CD14-positive monocyte (primary cell): ENCODE results near the gene TNPO3. TPM values are rescaled to one million over a fixed set of nuclear protein-coding genes. Genes with fewer than 3 reads are reported as not detected.

ENCODE experiments used
- DNase-seq, 3 donors: peaks; one replicate each; pipeline ENCODE4 v3.0.0-alpha.2; 2011 to 2022
- H2AFZ ChIP-seq: 2 replicates; pipeline ENCODE4 v1.6.0; 2012; ENCODE audit warnings: mild to moderate bottlenecking, low read depth, low read length, inconsistent platforms; ENCODE audit not compliant: insufficient read depth, poor library complexity, severe bottlenecking
- H3K27ac ChIP-seq, 2 donors: 1 replicate in 1 of 2; 2 replicates in 1 of 2; pipeline ENCODE4 v1.5.1; 2012 to 2013; ENCODE audit warnings: low read length in 2 of 2, control low read depth in 1 of 2, inconsistent platforms in 1 of 2, low read depth in 1 of 2, mild to moderate bottlenecking in 1 of 2
- H3K27me3 ChIP-seq, 2 donors: one replicate each; pipeline versions ENCODE4 v1.6.0 to v1.6.1; 2011 to 2013; ENCODE audit warnings: low read length in 2 of 2; ENCODE audit not compliant: control insufficient read depth in 2 of 2, insufficient read depth in 2 of 2
- H3K36me3 ChIP-seq, 2 donors: replicated peaks in 1 of 2; 1 replicate in 1 of 2; 2 replicates in 1 of 2; pipeline versions ENCODE4 v1.5.1 to v1.6.1; 2012 to 2013; ENCODE audit warnings: low read length in 2 of 2, control low read depth in 1 of 2, inconsistent platforms in 1 of 2, mild to moderate bottlenecking in 1 of 2; ENCODE audit not compliant: insufficient read depth in 2 of 2, control insufficient read depth in 1 of 2
- H3K4me1 ChIP-seq, 2 donors: 1 replicate in 1 of 2; 2 replicates in 1 of 2; pipeline versions ENCODE4 v1.5.1 to v1.6.1; 2012 to 2013; ENCODE audit warnings: low read length in 2 of 2, control low read depth in 1 of 2, inconsistent platforms in 1 of 2, mild to moderate bottlenecking in 1 of 2, moderate library complexity in 1 of 2; ENCODE audit not compliant: insufficient read depth in 2 of 2, control insufficient read depth in 1 of 2
- H3K4me2 ChIP-seq: replicated peaks from 2 replicates; pipeline ENCODE3; 2012; ENCODE audit warnings: low read length, moderate library complexity, mild to moderate bottlenecking; ENCODE audit not compliant: poor library complexity, severe bottlenecking; ENCODE audit errors: extremely low read depth
- H3K4me3 ChIP-seq, 3 experiments: fragments of 200-600 bp in 1 of 3; sonication (generic) in 1 of 3; replicated peaks in 1 of 3; 1 replicate in 2 of 3; 2 replicates in 1 of 3; pipeline ENCODE4 v1.5.1; 2011 to 2013; ENCODE audit warnings: low read length in 3 of 3, mild to moderate bottlenecking in 3 of 3, control low read depth in 2 of 3, low read depth in 2 of 3, inconsistent platforms in 1 of 3, moderate library complexity in 1 of 3
- H3K79me2 ChIP-seq: 2 replicates; pipeline ENCODE4 v1.6.0; 2012; ENCODE audit warnings: mild to moderate bottlenecking, control low read depth, inconsistent platforms, low read length, moderate library complexity; ENCODE audit not compliant: insufficient read depth
- H3K9ac ChIP-seq: 2 replicates; pipeline ENCODE4 v1.6.0; 2017; ENCODE audit warnings: low read length, mild to moderate bottlenecking; ENCODE audit not compliant: insufficient read depth, poor library complexity, severe bottlenecking
- H3K9me3 ChIP-seq, 2 donors: replicated peaks in 1 of 2; 1 replicate in 1 of 2; 2 replicates in 1 of 2; pipeline versions ENCODE4 v1.5.1 to v1.6.1; 2012 to 2013; ENCODE audit warnings: low read length in 2 of 2, control low read depth in 1 of 2; ENCODE audit not compliant: control insufficient read depth in 1 of 2, insufficient read depth in 1 of 2
- H4K20me1 ChIP-seq: 2 replicates; pipeline ENCODE4 v1.6.0; 2012; ENCODE audit warnings: mild to moderate bottlenecking, low read length, control low read depth, moderate library complexity; ENCODE audit not compliant: insufficient read depth
- H3K27ac Mint-ChIP-seq, 7 donors: one replicate each; pipeline ENCODE4 v1.8.0; 2020; ENCODE audit warnings: mild to moderate bottlenecking in 7 of 7, mixed read lengths in 7 of 7, moderate library complexity in 6 of 7, inconsistent platforms in 2 of 7
- H3K27me3 Mint-ChIP-seq, 3 donors: one replicate each; pipeline ENCODE4 v1.8.0; 2021 to 2022; ENCODE audit warnings: low read depth in 3 of 3, mild to moderate bottlenecking in 3 of 3, mixed read lengths in 3 of 3, moderate library complexity in 3 of 3, inconsistent platforms in 1 of 3
- H3K36me3 Mint-ChIP-seq, 2 donors: one replicate each; pipeline ENCODE4 v1.8.0; 2020; ENCODE audit warnings: mixed read lengths in 2 of 2, inconsistent platforms in 1 of 2, mild to moderate bottlenecking in 1 of 2
- H3K4me1 Mint-ChIP-seq: one replicate; pipeline ENCODE4 v1.8.0; 2020; ENCODE audit warnings: mild to moderate bottlenecking, mixed read lengths
- H3K4me3 Mint-ChIP-seq, 2 donors: one replicate each; pipeline ENCODE4 v1.8.0; 2020; ENCODE audit warnings: mild to moderate bottlenecking in 2 of 2, mixed read lengths in 2 of 2, moderate library complexity in 1 of 2
- H3K9me3 Mint-ChIP-seq, 7 donors: one replicate each; pipeline ENCODE4 v1.8.0; 2020 to 2022; ENCODE audit warnings: mixed read lengths in 7 of 7, mild to moderate bottlenecking in 6 of 7, moderate library complexity in 6 of 7, inconsistent platforms in 2 of 7
- CTCF ChIP-seq: fragments of 200-600 bp; IDR thresholded peaks from one replicate; pipeline ENCODE4 v1.8.0; 2022; ENCODE audit warnings: antibody characterized with exemption, mild to moderate bottlenecking
- WGBS: methylation state at CpG from one replicate; pipeline ENCODE4 v1.1.5; 2013; ENCODE audit warnings: missing lambda C conversion rate; ENCODE audit not compliant: insufficient coverage; 5-methylcytosine and 5-hydroxymethylcytosine counted together
- intact Hi-C, 2 donors: fragments of 100-400 bp; cut with micrococcal nuclease; formaldehyde crosslinking; loops; one replicate each; pipeline versions ENCODE4 v1.15.0 to v1.15.1; 2023
- polyA plus RNA-seq, 3 donors: library from polyadenylated mRNA; depleted of rRNA in 1 of 3; unstranded in 2 of 3; stranded (reverse) in 1 of 3; fragments of 300-500 nt in 2 of 3; fragments of >200 nt in 1 of 3; fragmentation: Illumina TruSeq in 2 of 3; gene quantifications; 1 replicate in 2 of 3; 2 replicates in 1 of 3; pipeline ENCODE4 v1.2.3, GENCODE V29; 2012 to 2021

TNPO3 gene
- polyA plus RNA-seq, 3 donors = 17.0 to 23.8 (median 19.7) TPM

GRCh38 chr7:128937647-128938543 is 117.0 kb downstream of the TNPO3 start, which contains the start of gene IRF5:
Gene IRF5, plus strand, starts transcription at chr7:128937927. Its CDS starts 4,155 bp downstream, at chr7:128942082.
- Mint-ChIP-seq H3K4me3 (peak within 1 kb of the TSS; percentile 99), H3K27me3 (peaks cover 0 to 1% (median 0%) of the 10 kb centered on the region in 3 donors), H3K9me3 (no peaks in the 10 kb centered on the region), H3K4me1 (peaks cover 78% of the 10 kb centered on the region), H3K36me3 (peaks cover 9 to 16% of the 10 kb centered on the region in 2 donors), H3K27ac (peak within 1 kb of the TSS; percentile 91 to 98 (median 97))
- Histone ChIP-seq H3K36me3 (peaks cover 9 to 11% of the 10 kb centered on the region in 2 donors), H3K79me2 (peaks cover 82% of the 10 kb centered on the region), H3K4me1 (peaks cover 73 to 85% of the 10 kb centered on the region in 2 donors), H3K9me3 (no peaks in the 10 kb centered on the region), H3K27ac (peak within 1 kb of the TSS; percentile 90 to 97), H3K9ac (peak within 1 kb of the TSS; percentile 95), H4K20me1 (peaks cover 28% of the 10 kb centered on the region), H3K27me3 (no peaks in the 10 kb centered on the region), H3K4me2 (peak within 1 kb of the TSS; percentile 86), H2AFZ (peak within 1 kb of the TSS; percentile 77), H3K4me3 (peak within 1 kb of the TSS; percentile 86 to 97 (median 87))
- intact Hi-C loops = no loop called here
- under 1% methylated on average over 74 of the region's 83 CpGs for WGBS
- no peak for TF ChIP-seq CTCF
- DNase-seq = peak; percentile 72 to 81 (median 79)

DNA sequence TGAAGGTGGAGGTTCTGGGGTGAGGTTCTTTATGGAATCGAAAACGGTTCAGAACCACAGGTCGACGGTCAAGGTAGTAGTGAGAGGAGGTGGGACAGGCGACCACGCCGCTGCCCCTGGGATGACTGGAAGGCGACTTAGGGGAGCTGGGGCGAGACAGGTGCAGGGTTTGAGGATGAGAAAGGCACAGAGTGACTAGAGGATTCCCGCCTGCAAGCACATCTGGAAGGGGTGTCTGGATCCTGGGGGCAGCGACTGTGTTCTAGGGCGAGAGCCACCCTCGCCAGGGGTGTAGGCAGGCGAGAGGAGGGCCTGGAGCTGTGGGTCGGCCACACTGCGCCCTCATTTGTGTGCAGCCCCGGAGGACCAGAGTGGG is 117.7 kb downstream of the TNPO3 start:
- peak overlapping the region; percentile 77 for H2AFZ ChIP-seq
- intact Hi-C loops = no loop called here
- peak overlapping the region; percentile 76 to 97 for H3K27ac ChIP-seq
- no peaks in the 10 kb centered on the region for H3K27me3 ChIP-seq
- peaks cover 5 to 6% of the 10 kb centered on the region in 2 donors for H3K36me3 ChIP-seq
- H3K79me2 ChIP-seq = peaks cover 76% of the 10 kb centered on the region
- WGBS = 54% methylated on average over 17 of the region's 17 CpGs
- H3K4me1 ChIP-seq = peaks cover 80 to 85% of the 10 kb centered on the region in 2 donors
- no peak for TF ChIP-seq CTCF
- Mint-ChIP-seq H3K27ac (peak overlapping the region; percentile 77 to 94 (median 87)), H3K27me3 (peaks cover 0 to 1% (median 0%) of the 10 kb centered on the region in 3 donors), H3K9me3 (no peaks in the 10 kb centered on the region), H3K4me1 (peaks cover 81% of the 10 kb centered on the region), H3K36me3 (peaks cover 6 to 9% of the 10 kb centered on the region in 2 donors), H3K4me3 (peak overlapping the region; percentile 82 to 99)
- DNase-seq = no peak
- H3K4me3 ChIP-seq = peak overlapping the region; percentile 44 to 97 (median 87)
- H3K4me2 ChIP-seq = peak overlapping the region; percentile 86
- H4K20me1 ChIP-seq = peaks cover 22% of the 10 kb centered on the region
- no peaks in the 10 kb centered on the region for H3K9me3 ChIP-seq
- H3K9ac ChIP-seq = peak overlapping the region; percentile 95
